RWPE2 (cell line): ENCODE measurements around the gene MBD3.

Source experiments
- ATAC-seq: fragments of 200-7000 bp; cut with Tn5 transposase; 3 replicates; pipeline ENCODE4 v1.9.1; 2021; ENCODE audit warnings: low read depth
- DNase-seq: peaks from one replicate; pipeline ENCODE4 v3.0.0-alpha.2; 2020; ENCODE audit warnings: low spot score
- H3K27ac ChIP-seq: fragments of 450-650 bp; 2 replicates; pipeline ENCODE4 v1.5.1; 2017; ENCODE audit warnings: mild to moderate bottlenecking; ENCODE audit not compliant: poor library complexity, severe bottlenecking
- H3K27me3 ChIP-seq: fragments of 250-450 bp; sonication (Bioruptor Pico); 2 replicates; pipeline ENCODE4 v1.5.1; 2021; ENCODE audit warnings: mild to moderate bottlenecking, moderate library complexity; ENCODE audit not compliant: insufficient read depth, poor library complexity, severe bottlenecking
- H3K36me3 ChIP-seq: fragments of 250-450 bp; sonication (Bioruptor Pico); 2 replicates; pipeline ENCODE4 v1.5.1; 2020; ENCODE audit warnings: low read depth, mild to moderate bottlenecking, moderate library complexity
- H3K4me1 ChIP-seq: fragments of 250-450 bp; sonication (Bioruptor Pico); 2 replicates; pipeline ENCODE4 v1.5.1; 2021; ENCODE audit warnings: mild to moderate bottlenecking, moderate library complexity; ENCODE audit not compliant: insufficient read depth, poor library complexity, severe bottlenecking
- H3K4me3 ChIP-seq: fragments of 250-450 bp; sonication (Bioruptor Pico); 2 replicates; pipeline ENCODE4 v1.5.1; 2021; ENCODE audit warnings: mild to moderate bottlenecking, moderate library complexity; ENCODE audit not compliant: severe bottlenecking
- H3K9me3 ChIP-seq: fragments of 250-450 bp; sonication (Bioruptor Pico); 2 replicates; pipeline ENCODE4 v1.5.1; 2021; ENCODE audit warnings: mild to moderate bottlenecking, moderate library complexity; ENCODE audit not compliant: severe bottlenecking
- TF ChIP-seq, protein P1 (sequence below): fragments of 450-650 bp; IDR thresholded peaks from one replicate; pipeline ENCODE4 v1.5.1; 2017; ENCODE audit warnings: mild to moderate bottlenecking, moderate library complexity; ENCODE audit not compliant: poor library complexity, severe bottlenecking

The MBD3 gene

DNA sequence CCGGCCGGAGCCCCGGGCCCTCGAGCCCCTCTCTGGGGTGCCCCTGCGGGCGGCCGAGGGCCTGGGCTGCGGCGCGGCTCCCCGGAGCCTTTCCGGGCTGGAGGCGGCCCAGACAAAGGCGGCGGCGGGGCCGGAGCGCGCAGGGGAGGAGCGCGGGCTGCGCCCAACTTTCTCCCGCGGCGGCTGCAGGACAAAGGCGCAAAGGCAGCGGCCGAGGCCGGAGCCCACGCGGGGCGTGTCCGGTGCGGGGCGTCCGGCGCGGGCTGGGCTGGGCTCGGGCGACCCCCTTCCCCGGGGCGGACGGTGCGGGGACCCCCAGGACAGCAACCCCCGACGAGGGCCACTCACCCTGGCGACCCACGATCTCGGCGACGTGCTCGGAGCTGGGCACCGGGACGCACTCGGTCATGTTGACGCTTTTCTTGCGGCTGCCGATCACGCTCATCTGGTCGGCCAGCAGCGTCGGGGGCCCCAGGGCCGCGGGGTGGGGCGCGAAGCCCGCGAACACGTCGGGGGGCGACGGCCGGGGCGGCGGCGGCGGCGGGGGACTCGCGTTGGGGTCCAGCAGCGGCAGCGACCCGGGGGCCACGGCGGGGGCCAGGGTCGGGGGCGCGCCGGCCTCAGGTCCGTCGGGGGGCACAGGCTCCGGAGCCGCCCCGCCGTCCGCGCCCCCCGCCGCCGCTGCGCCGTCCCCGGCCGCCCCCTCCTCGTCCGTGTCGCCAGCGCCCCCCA is 25.4 kb downstream of the MBD3 start:
- H3K4me3 ChIP-seq: peak overlapping the region; percentile 97
- no peaks in the 10 kb centered on the region for H3K27me3 ChIP-seq
- ATAC-seq (peak; percentile 38; the same call in 1 of the 3 replicates), DNase-seq (no peak)
- no peaks in the 10 kb centered on the region for H3K4me1 ChIP-seq
- TF ChIP-seq, protein P1, sequence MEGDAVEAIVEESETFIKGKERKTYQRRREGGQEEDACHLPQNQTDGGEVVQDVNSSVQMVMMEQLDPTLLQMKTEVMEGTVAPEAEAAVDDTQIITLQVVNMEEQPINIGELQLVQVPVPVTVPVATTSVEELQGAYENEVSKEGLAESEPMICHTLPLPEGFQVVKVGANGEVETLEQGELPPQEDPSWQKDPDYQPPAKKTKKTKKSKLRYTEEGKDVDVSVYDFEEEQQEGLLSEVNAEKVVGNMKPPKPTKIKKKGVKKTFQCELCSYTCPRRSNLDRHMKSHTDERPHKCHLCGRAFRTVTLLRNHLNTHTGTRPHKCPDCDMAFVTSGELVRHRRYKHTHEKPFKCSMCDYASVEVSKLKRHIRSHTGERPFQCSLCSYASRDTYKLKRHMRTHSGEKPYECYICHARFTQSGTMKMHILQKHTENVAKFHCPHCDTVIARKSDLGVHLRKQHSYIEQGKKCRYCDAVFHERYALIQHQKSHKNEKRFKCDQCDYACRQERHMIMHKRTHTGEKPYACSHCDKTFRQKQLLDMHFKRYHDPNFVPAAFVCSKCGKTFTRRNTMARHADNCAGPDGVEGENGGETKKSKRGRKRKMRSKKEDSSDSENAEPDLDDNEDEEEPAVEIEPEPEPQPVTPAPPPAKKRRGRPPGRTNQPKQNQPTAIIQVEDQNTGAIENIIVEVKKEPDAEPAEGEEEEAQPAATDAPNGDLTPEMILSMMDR: no peak
- H3K27ac ChIP-seq: peak overlapping the region; percentile 57
- 0 out of 2 replicates have a peak, but pooled peaks cover 5% of the 10 kb centered on the region for H3K36me3 ChIP-seq
- no peaks in the 10 kb centered on the region for H3K9me3 ChIP-seq

DNA sequence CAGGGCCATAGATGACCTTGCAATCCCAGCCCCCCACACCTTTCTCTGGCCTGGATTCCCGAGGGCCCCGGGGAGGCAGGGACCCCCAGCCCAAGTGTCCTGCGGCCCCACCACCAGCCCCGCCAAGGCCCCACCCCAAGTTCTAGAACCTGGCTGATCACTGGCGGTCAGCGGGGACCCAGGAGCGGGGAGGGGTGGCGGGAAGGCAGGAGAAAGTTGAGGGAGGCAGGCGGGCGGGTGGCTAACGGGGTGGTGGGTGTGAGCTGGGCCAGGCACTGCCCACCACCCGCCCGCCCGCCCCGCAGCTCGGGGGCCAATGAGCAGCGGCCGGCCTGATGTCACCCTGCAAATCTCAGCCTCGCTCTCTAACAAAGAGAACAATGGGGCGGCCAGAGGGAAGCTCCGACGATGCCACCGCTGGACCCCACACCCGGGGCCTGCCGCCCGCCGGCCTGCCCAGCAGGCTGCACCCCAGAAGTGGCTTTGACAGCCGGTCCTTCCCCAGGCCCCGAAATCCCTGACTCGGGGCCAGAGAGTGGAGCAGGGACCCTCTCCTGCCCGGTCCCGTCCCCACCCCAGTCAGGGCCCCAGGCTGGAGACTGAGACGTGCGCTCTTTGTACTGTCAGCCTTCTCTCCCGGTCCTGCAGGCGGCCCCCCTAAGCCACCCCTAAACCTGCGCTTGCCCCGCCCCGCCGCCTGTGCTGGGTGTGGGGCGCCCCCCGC is 26.1 kb downstream of the MBD3 start:
- Histone ChIP-seq H3K27ac (peak overlapping the region; percentile 57), H3K36me3 (0 out of 2 replicates have a peak, but pooled peaks cover 5% of the 10 kb centered on the region), H3K4me3 (peak overlapping the region; percentile 97), H3K27me3 (no peaks in the 10 kb centered on the region), H3K9me3 (no peaks in the 10 kb centered on the region), H3K4me1 (no peaks in the 10 kb centered on the region)
- ATAC-seq: peak; percentile 89
- DNase-seq: no peak
- TF ChIP-seq, protein P1: no peak

DNA sequence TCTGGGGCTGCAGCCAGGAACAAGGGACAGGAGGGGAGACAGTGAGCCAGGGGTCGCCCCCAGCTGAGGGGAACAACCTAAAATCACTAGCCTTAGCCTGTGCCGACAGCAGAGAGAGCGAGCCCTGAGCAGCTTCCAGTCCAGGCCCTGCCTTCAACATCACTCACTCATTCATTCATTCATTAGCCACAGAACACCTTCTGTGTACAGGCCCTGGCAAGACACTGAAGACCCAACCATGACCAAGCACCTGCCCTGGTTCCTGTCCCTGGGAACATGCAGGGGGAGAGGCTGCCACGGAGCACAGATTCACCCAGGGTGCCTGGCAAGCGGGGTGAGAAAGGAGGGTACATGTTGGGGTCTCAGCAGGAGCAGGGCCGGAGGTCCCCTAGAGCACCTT is 29.4 kb downstream of the MBD3 start:
- no peak overlapping the region for H3K4me3 ChIP-seq
- TF ChIP-seq, protein P1: no peak
- H3K27me3 ChIP-seq: no peaks in the 10 kb centered on the region
- H3K36me3 ChIP-seq: 0 out of 2 replicates have a peak, but pooled peaks cover 5% of the 10 kb centered on the region
- no peak for DNase-seq
- H3K27ac ChIP-seq: no peak overlapping the region
- H3K9me3 ChIP-seq: no peaks in the 10 kb centered on the region
- ATAC-seq: no peak
- H3K4me1 ChIP-seq: no peaks in the 10 kb centered on the region

DNA sequence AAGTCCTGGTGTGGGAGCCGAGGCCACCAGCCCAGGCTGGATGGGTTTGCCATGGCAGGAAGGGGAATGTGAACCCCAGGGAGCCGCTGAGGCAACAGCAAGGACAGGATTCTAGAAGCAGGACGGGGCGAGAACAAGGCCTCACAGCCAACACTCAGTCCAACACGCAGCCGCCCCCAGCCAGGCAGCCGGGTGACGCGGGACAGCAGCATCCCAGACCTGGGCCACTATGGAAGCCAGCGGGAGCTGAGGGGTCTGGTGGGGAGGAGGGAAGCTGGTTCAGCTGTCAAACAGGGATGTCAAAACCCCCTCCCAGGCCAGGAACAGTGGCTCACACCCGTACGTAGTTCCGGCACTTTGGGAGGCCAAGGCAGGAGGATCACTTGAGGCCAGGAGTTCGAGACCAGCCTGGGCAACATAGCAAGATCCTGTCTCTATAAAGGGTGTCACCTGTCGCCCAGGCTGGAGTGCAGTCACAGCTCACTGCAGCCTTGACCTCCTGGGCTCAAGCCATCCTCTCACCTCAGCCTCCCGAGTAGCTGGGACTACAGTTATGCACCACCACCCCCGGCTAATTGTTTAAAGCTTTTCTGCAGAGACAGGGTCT is 31.3 kb downstream of the MBD3 start:
- 0 out of 2 replicates have a peak, but pooled peaks cover 5% of the 10 kb centered on the region for H3K36me3 ChIP-seq
- H3K4me3 ChIP-seq: no peak overlapping the region
- no peaks in the 10 kb centered on the region for H3K4me1 ChIP-seq
- no peaks in the 10 kb centered on the region for H3K9me3 ChIP-seq
- no peaks in the 10 kb centered on the region for H3K27me3 ChIP-seq
- ATAC-seq (no peak), DNase-seq (no peak)
- H3K27ac ChIP-seq: no peak overlapping the region
- TF ChIP-seq, protein P1: no peak
